Measurements from ENCODE around the gene SMYD4.
"Not testable (repeated sequence)": the region's sequence is repeated elsewhere in the genome, so short reads cannot be mapped to it uniquely, and the experiment has no call there.

Gene SMYD4

GRCh38 chr17:1829592-1830257, at the start of gene SMYD4, which contains the start of gene RPA1:
Gene SMYD4, minus strand, starts transcription at chr17:1829902. Its CDS starts 1,908 bp downstream, at chr17:1827994.
Gene RPA1, plus strand, starts transcription at chr17:1830005. Its CDS starts 89 bp downstream, at chr17:1830094.
- peak; percentile 60 to 85 (median 74) for DNase-seq (ENCODE audit: low read depth in 4 of 4, low spot score in 1 of 4)

GRCh38 chr17:1878419-1879121, 48.9 kb upstream of the SMYD4 start:
- DNase-seq (ENCODE audit: low read depth in 4 of 4, low spot score in 1 of 4): no peak

GRCh38 chr17:1875597-1875996, 45.9 kb upstream of the SMYD4 start:
- no peak for DNase-seq (ENCODE audit: low read depth in 4 of 4, low spot score in 1 of 4)

DNA sequence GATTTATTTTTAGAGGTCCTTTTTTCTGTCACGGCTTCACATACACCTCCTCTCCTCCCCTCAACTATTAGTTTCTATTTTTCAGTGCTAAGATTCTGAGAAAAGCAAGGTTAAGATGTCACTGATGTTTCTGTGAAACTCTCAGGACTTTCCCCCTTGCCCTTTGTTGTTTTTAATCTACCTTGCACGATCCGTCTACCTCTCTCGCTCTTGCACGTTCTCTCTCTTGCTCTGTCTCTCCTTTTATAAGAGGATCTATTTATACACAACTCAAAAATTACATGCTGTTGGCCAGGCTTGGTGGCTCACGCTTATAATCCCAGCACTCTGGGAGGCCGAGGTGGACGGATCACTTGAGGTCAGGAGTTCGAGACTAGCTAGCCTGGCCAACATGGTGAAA, 43.7 kb upstream of the SMYD4 start:
- no peak for DNase-seq (ENCODE audit: low read depth in 4 of 4, low spot score in 1 of 4)

- DNase-seq (ENCODE audit: low read depth in 4 of 4, low spot score in 1 of 4): no peak
These were observed 43.3 kb upstream of the SMYD4 start for GRCh38 chr17:1872976-1873375.

DNA sequence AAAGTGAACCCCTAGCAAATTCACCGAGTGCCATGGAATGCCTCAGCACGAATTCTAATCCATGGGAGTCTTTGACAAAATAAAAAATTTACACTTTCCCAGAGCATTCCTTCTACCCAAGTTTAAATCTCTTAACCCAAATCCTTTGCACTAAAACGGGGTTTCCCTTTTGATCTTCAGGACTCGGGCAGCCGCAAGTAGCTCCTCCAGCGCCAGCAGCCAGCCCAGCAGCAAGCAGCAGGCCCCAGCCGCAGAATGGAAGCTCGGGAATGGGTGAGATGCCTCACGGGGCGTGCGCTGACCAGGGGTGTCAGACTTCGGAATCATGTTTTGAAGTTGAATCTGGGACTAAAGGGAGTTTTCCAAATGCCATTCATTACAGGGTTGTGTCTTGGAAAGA, 42.6 kb upstream of the SMYD4 start:
- DNase-seq (ENCODE audit: low read depth in 4 of 4, low spot score in 1 of 4): no peak

DNA sequence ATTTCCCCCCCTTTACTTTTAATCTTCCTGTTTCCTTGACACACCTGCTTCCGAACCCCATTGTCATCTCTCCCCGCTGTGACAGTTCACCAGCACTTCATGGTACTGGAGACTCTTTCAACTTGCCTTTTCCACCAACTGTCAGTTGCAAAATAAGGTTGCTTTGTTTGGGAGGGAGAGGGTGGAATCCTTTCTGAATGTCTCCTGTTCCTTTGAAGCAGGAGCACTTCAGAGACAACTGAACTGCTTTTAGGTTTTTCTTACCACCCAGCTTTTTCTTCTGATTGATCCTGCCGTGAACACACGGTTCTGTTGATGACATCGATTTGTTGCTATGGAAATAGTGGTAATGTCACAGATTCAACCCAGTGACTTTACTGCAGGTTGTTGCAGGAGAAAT, 42.1 kb upstream of the SMYD4 start:
- DNase-seq (ENCODE audit: low read depth in 4 of 4, low spot score in 1 of 4): no peak

GRCh38 chr17:1870592-1870991, 40.9 kb upstream of the SMYD4 start:
- no peak for DNase-seq (ENCODE audit: low read depth in 4 of 4, low spot score in 1 of 4)

GRCh38 chr17:1868090-1868489, 38.4 kb upstream of the SMYD4 start:
- DNase-seq (ENCODE audit: low read depth in 4 of 4, low spot score in 1 of 4): no peak

GRCh38 chr17:1867307-1867706, 37.6 kb upstream of the SMYD4 start:
- no peak for DNase-seq (ENCODE audit: low read depth in 4 of 4, low spot score in 1 of 4)

DNA sequence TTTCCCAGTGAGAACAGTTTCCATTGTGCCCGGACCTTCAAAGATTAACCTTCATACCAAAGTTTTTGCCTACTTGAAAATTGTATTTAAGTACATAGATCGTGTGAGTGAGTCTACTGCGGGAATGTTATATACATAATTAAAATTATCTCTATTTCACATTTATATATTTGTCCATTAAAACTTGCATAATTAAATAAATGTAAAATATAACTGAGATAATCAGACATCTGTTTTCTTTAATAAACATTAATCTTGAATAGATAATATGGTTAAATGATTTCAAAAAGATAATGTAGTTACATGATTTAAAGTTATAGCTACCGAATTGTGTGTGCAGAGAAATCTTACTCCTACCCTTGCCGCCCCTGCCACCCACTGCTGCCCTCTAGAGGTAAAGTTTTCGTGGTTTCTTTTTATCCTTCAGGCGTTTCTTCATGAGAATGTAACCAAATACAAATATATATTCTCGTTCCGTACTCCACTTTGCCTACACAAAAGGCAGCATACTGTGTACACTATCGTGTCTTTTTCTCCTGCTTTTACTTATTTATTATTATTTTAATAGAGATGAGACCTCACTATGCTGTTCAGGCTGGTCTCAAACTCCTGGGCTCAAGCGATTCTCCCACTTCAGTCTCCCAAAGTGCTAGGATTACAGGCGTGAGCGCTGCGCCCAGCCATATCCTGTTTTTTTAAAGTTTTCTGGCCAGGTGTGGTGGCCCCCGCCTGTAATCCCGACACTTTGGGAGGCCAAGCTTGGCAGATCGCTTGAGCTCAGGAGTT, 35.7 kb upstream of the SMYD4 start:
- peak; percentile 22 to 41 (median 34) for DNase-seq (ENCODE audit: low read depth in 4 of 4, low spot score in 1 of 4)

DNA sequence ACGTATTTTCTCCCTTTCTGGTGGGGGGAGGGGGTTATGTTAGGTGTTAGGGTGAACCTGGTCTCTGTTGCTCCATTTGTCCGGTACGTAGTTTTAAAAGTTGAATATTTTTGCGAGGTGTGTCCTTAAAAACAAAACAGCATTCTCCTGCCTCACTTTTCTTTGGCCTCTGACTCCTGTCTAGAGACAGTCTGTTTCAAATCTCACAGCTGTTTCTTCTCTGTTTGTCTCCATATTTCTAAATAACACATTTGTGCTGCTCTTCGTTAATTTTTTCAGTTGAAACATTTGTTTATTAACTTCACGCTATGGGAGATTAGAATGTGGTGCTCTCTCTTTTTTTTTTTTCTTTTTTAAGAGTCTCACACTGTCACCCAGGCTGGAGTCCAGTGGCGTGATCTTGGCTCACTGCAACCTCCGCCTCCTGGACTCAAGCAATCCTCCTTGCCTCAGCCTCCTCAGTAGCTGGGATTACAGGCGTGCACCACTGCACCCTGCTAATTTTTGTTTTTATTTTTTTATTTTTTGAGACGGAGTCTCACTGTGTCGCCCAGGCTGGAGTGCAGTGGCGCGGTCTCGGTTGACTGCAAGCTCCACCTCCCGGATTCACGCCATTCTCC, 31.8 kb upstream of the SMYD4 start:
- DNase-seq (ENCODE audit: low read depth in 4 of 4, low spot score in 1 of 4): no peak

GRCh38 chr17:1860978-1861377, 31.3 kb upstream of the SMYD4 start:
- DNase-seq (ENCODE audit: low read depth in 4 of 4, low spot score in 1 of 4): no peak

- DNase-seq (ENCODE audit: low read depth in 4 of 4, low spot score in 1 of 4): not testable (repeated sequence)
These were observed 26.8 kb upstream of the SMYD4 start for GRCh38 chr17:1856462-1856861.

- no peak for DNase-seq (ENCODE audit: low read depth in 4 of 4, low spot score in 1 of 4)
These were observed 24.0 kb upstream of the SMYD4 start for GRCh38 chr17:1853698-1854097.

- no peak for DNase-seq (ENCODE audit: low read depth in 4 of 4, low spot score in 1 of 4)
These were observed 22.6 kb upstream of the SMYD4 start for GRCh38 chr17:1852327-1852726.

DNA sequence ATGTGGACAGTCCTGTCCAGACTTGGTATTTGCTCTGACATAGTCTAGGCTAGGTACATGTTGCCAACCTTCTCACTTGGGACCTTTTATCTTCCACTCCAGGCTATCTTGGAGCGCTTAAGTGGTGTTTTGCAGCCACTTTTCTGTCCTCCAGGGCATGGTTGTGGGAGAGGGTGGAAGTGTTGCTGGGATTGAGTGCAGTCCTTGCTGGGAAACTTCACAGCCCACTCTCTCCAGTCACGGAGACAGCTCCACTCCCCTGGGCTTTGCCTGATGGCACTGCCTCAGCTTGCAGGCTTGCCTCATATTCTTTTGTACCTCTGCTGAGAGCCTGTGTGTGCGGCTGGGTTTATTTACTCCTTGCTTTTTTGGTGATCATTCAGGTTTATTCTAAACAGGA, 17.5 kb upstream of the SMYD4 start:
- DNase-seq (ENCODE audit: low read depth in 4 of 4, low spot score in 1 of 4): no peak

- no peak for DNase-seq (ENCODE audit: low read depth in 4 of 4, low spot score in 1 of 4)
These were observed 14.2 kb upstream of the SMYD4 start for GRCh38 chr17:1843947-1844346.

DNA sequence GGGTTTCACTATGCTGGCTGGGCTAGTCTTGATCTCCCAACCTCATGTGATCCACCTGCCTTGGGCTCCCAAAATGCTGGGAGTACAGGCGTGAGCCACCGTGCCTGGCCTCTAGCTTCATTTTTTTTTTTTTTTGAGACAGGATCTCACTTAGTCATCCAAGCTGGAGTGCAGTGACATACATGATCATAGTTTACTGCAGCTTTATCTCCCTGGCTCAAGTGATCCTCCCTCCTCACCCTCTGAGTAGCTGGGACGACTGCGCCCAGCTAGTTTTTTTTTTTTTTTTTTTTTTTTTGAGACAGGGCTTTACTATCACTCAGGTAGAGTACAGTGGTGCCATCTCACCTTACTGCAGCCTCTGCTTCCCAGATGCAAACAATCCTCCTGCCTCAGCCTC, 9.8 kb upstream of the SMYD4 start:
- DNase-seq (ENCODE audit: low read depth in 4 of 4, low spot score in 1 of 4): no peak

DNA sequence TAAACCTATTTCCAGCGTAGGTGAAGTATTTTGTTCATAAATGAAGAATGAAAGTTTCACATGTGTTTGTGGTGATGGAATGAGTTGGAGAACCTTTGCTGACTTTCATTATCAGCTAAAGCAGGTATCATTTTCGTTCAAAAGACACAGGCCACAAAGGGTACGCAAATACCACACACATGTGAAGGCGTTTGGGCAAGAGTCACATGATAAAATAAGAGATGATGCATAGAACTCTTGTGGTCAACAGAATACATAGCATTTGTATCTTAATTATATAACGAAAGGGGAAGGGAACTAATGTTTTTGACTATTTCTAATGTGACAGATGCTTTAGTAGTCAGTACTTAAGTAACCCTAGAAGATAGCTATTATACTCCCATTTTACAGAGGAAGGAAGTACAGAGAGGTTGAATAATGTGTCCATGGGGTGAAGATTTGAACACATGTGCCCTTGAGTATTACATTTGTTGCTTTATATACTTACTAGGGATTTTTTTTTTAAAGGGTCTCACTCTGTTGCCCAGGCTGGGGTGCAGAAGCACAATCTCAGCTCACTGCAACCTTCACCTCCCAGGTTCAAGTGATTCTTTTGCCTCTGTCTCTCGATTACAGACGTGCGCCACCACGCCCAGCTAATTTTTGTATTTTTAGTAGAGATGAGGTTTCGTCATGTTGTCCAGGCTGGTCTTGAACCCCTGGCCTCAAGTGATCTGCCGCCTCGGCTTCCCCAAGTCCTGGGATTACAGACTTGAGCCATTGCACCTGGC, 4.9 kb upstream of the SMYD4 start:
- DNase-seq (ENCODE audit: low read depth in 4 of 4, low spot score in 1 of 4): peak in 1 of 4 experiments; percentile 24

- no peak for DNase-seq (ENCODE audit: low read depth in 4 of 4, low spot score in 1 of 4)
These were observed 586 bp upstream of the SMYD4 start for GRCh38 chr17:1830288-1830687.

All from stimulated activated CD4-positive, alpha-beta T cell treated with anti-CD3 and anti-CD28 coated beads, Interleukin-1b, Interleukin-23, amount 100 ng/mL, for 24 hours (primary cell).